Esophagus muscularis mucosa (tissue), 3 donors: ENCODE results near the gene GALNT7.

Experiments used
- CTCF ChIP-seq, 3 experiments: fragments of 200-600 bp in 2 of 3; fragments of 450-650 bp in 1 of 3; sonication (generic) in 2 of 3; IDR thresholded peaks; one replicate each; pipeline ENCODE4 v1.5.1; 2017 to 2019; ENCODE audit warnings: antibody characterized with exemption in 3 of 3, mild to moderate bottlenecking in 2 of 3, moderate library complexity in 1 of 3
- POLR2AphosphoS5 ChIP-seq, 2 donors: sonication (generic); formaldehyde crosslinking; IDR thresholded peaks; one replicate each; pipeline ENCODE4 v1.6.1; 2017; ENCODE audit warnings: antibody characterized with exemption in 2 of 2

- no peak for TF ChIP-seq CTCF (IDR thresholded peaks at IDR 0.05)
- TF ChIP-seq POLR2AphosphoS5 (IDR thresholded peaks at IDR 0.05): no peak
Observed at GRCh38 chr4:173254646-173255045, 86.0 kb downstream of the GALNT7 start.
